GM18870 (cell line): ENCODE data around the gene TOX2.
A peak's percentile ranks its signal among the peaks of the same experiment; 100 is the strongest.

Experiments used
- ATAC-seq: cut with Tn5 transposase; IDR thresholded peaks from one replicate; pipeline ENCODE4 v1.9.1; 2021; ENCODE audit warnings: moderate library complexity; ENCODE audit not compliant: unreplicated experiment

The TOX2 gene

GRCh38 chr20:44052166-44052565, 137.5 kb downstream of the TOX2 start:
- no peak for ATAC-seq

- ATAC-seq: no peak
These were observed 138.4 kb downstream of the TOX2 start for GRCh38 chr20:44053046-44053445.

- no peak for ATAC-seq
These were observed 139.5 kb downstream of the TOX2 start for GRCh38 chr20:44054118-44054517.

GRCh38 chr20:44054849-44055248, 140.2 kb downstream of the TOX2 start:
- ATAC-seq: no peak

- no peak for ATAC-seq
These were observed 141.5 kb downstream of the TOX2 start for GRCh38 chr20:44056010-44056698.

GRCh38 chr20:44057698-44058675, 143.3 kb downstream of the TOX2 start:
- ATAC-seq: no peak

- no peak for ATAC-seq
These were observed 150.1 kb downstream of the TOX2 start for GRCh38 chr20:44064501-44065400.

GRCh38 chr20:44065401-44066340, 151.0 kb downstream of the TOX2 start:
- no peak for ATAC-seq

GRCh38 chr20:44066645-44067606, 152.3 kb downstream of the TOX2 start:
- ATAC-seq: no peak

GRCh38 chr20:44067650-44068081, 153.0 kb downstream of the TOX2 start:
- no peak for ATAC-seq

- no peak for ATAC-seq
These were observed 153.9 kb downstream of the TOX2 start for GRCh38 chr20:44068316-44069201.

- ATAC-seq: peak; percentile 58
These were observed 154.8 kb downstream of the TOX2 start for GRCh38 chr20:44069203-44070011.

GRCh38 chr20:44070139-44070900, 155.7 kb downstream of the TOX2 start:
- ATAC-seq: no peak

- ATAC-seq: no peak
These were observed 156.4 kb downstream of the TOX2 start for GRCh38 chr20:44071057-44071456.

- no peak for ATAC-seq
These were observed 157.0 kb downstream of the TOX2 start for GRCh38 chr20:44071526-44072111.

- no peak for ATAC-seq
These were observed 157.7 kb downstream of the TOX2 start for GRCh38 chr20:44072384-44072783.
